Gastrocnemius medialis (tissue), 4 donors: ENCODE measurements around the gene ACOX1. TPM values are rescaled to one million over a fixed set of nuclear protein-coding genes. Genes with fewer than 3 reads are reported as not detected.

Source experiments
- ATAC-seq, 2 donors: fragments of 150-250 bp; one replicate each; pipeline ENCODE4 v1.9.1; 2016
- DNase-seq, 2 donors: peaks; one replicate each; pipeline ENCODE4 v3.0.0-alpha.2; 2019
- H3K27ac ChIP-seq, 4 donors: fragments of 200-600 bp; sonication (generic); 1 replicate in 1 of 4; 2 replicates in 3 of 4; pipeline ENCODE4 v1.5.1; 2016 to 2018; ENCODE audit warnings: mild to moderate bottlenecking in 2 of 4, moderate library complexity in 1 of 4
- H3K27me3 ChIP-seq, 3 donors: fragments of 200-600 bp; sonication (generic) in 2 of 3; 1 replicate in 1 of 3; 2 replicates in 2 of 3; pipeline versions ENCODE4 v1.5.1 to v1.6.0; 2016 to 2019; ENCODE audit warnings: mild to moderate bottlenecking in 1 of 3, moderate library complexity in 1 of 3
- H3K36me3 ChIP-seq, 2 donors: fragments of 200-600 bp; sonication (generic) in 1 of 2; one replicate each; pipeline ENCODE4 v1.5.1; 2017 to 2018
- H3K4me1 ChIP-seq, 2 donors: fragments of 200-600 bp; sonication (generic) in 1 of 2; one replicate each; pipeline ENCODE4 v1.5.1; 2016 to 2017; ENCODE audit warnings: mild to moderate bottlenecking in 2 of 2
- H3K4me3 ChIP-seq, 4 donors: fragments of 200-600 bp; sonication (generic) in 3 of 4; 1 replicate in 1 of 4; 2 replicates in 3 of 4; pipeline ENCODE4 v1.5.1; 2016 to 2019; ENCODE audit warnings: mild to moderate bottlenecking in 2 of 4
- H3K9me3 ChIP-seq, 3 donors: fragments of 200-600 bp; sonication (generic) in 2 of 3; 1 replicate in 1 of 3; 2 replicates in 2 of 3; pipeline ENCODE4 v1.5.1; 2016 to 2019
- POLR2A ChIP-seq, 2 donors: fragments of 450-650 bp; IDR thresholded peaks; one replicate each; pipeline ENCODE4 v1.6.1; 2017; ENCODE audit warnings: antibody characterized with exemption in 2 of 2, mild to moderate bottlenecking in 2 of 2, moderate library complexity in 2 of 2
- in situ Hi-C, 4 donors: fragments of 200-750 bp; cut with MboI; loops; one replicate each; pipeline versions ENCODE4 v1.15.0 to v1.8.0; 2017; ENCODE audit warnings: low sequenced_read_pairs in 4 of 4
- intact Hi-C: fragments of 100-400 bp; cut with DNase I; formaldehyde crosslinking; loops from one replicate; pipeline ENCODE4 v1.15.1; 2023; ENCODE audit warnings: low total_unique reads
- total RNA-seq, 4 donors: library from RNA; depleted of rRNA; stranded (reverse); fragments of >200 nt; gene quantifications; one replicate each; pipeline versions ENCODE4 v1.1.0 to v1.2.3, GENCODE V29; 2016
- TF ChIP-seq, protein P1 (sequence below), 5 experiments: fragments of 450-650 bp in 3 of 5; fragments of 200-600 bp in 2 of 5; sonication (generic) in 2 of 5; IDR thresholded peaks in 4 of 5; conservative IDR thresholded peaks in 1 of 5; 1 replicate in 4 of 5; 2 replicates in 1 of 5; pipeline ENCODE4 v1.5.1; 2016 to 2019; ENCODE audit warnings: antibody characterized with exemption in 5 of 5, mild to moderate bottlenecking in 3 of 5, moderate library complexity in 3 of 5

Gene ACOX1
- total RNA-seq, 4 donors from 2014 or later: 64.8 to 96.6 (median 80.7) TPM

DNA sequence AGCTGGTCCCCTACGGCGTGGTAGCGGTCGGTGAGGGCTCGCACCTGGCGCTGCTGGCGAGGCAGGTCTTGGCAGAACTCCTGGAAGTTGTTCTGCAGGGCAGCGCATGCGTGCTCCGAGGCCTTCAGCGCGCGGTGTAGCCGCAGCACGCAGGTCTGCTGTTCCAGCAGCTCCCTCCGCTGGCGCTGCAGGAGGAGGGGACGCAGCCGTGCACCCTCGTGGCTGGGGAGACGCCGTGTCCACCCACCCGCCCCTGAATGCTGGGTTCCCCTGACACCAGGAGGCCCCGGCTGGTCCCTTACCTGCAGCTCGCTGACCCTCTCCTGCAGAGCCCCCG lies 35.9 kb upstream of the ACOX1 start:
- intact Hi-C loops: no loop called here
- no peak for TF ChIP-seq POLR2A (IDR thresholded peaks at IDR 0.05)
- TF ChIP-seq, protein P1, sequence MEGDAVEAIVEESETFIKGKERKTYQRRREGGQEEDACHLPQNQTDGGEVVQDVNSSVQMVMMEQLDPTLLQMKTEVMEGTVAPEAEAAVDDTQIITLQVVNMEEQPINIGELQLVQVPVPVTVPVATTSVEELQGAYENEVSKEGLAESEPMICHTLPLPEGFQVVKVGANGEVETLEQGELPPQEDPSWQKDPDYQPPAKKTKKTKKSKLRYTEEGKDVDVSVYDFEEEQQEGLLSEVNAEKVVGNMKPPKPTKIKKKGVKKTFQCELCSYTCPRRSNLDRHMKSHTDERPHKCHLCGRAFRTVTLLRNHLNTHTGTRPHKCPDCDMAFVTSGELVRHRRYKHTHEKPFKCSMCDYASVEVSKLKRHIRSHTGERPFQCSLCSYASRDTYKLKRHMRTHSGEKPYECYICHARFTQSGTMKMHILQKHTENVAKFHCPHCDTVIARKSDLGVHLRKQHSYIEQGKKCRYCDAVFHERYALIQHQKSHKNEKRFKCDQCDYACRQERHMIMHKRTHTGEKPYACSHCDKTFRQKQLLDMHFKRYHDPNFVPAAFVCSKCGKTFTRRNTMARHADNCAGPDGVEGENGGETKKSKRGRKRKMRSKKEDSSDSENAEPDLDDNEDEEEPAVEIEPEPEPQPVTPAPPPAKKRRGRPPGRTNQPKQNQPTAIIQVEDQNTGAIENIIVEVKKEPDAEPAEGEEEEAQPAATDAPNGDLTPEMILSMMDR (IDR thresholded peaks at IDR 0.05 in 4 of 5, conservative IDR thresholded peaks at IDR 0.05 in 1 of 5): no peak
- Histone ChIP-seq H3K36me3 (no peaks in the 10 kb centered on the region), H3K4me3 (no peak overlapping the region), H3K4me1 (peaks cover 0 to 3% of the 10 kb centered on the region in 2 donors), H3K27me3 (no peaks in the 10 kb centered on the region), H3K27ac (no peak overlapping the region), H3K9me3 (no peaks in the 10 kb centered on the region)
- no peak for DNase-seq
- ATAC-seq: peak; percentile 27 to 37
- in situ Hi-C loops: loop anchor here in 1 of 4 donors (10.0 kb wide), 1 partner anchor 280 kb away; no protein-coding TSS in a partner anchor

DNA sequence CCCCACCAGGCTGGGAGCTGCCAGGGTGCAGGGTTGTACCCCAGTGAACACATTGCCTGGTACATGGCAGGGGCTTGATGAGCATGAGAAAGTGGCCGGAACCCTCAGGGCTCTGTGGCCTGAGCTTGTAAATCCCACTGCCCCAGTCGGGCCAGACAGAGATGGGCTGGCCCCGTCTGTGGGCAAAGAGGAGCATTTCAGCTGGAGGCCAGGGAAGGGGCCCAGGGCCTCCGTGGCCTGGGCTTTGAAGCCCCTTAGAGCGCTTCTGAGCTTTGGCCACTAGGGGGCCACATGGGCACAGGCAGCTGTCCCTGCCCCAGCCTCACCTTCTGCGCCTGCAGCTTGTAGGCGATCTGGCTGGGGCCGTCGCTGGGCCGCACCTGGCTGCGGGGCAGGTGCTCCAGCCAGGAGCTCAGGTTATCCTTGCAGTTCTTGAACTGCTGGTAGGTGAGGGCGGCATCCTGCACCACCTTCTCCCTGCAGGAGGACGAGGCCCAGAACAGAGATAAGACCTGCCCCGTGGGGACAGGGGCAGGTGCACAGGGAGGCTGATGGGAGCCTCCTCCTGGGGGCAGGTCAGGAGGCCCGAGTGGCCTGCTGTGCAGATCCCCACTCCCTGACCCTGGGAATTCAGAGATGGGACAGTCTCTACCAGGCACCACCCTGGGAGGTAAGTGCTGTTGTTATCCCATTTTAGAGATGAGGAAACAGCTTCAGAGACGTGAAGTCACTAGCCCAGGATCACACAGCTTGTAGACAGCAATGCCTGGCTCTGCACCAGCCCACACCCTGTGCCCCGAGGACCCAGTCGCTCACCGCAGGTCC lies 35.3 kb upstream of the ACOX1 start:
- in situ Hi-C loops (loop anchor here in 1 of 4 donors (10.0 kb wide), 1 partner anchor 280 kb away; no protein-coding TSS in a partner anchor), intact Hi-C loops (no loop called here)
- no peak for TF ChIP-seq POLR2A (IDR thresholded peaks at IDR 0.05)
- TF ChIP-seq, protein P1 (IDR thresholded peaks at IDR 0.05 in 4 of 5, conservative IDR thresholded peaks at IDR 0.05 in 1 of 5): peak; percentile 74 to 97 (median 88)
- Histone ChIP-seq H3K9me3 (no peaks in the 10 kb centered on the region), H3K27ac (no peak overlapping the region), H3K4me3 (no peak overlapping the region), H3K4me1 (peaks cover 0 to 3% of the 10 kb centered on the region in 2 donors), H3K27me3 (no peaks in the 10 kb centered on the region), H3K36me3 (no peaks in the 10 kb centered on the region)
- DNase-seq: peak; percentile 24 to 52
- peak; percentile 69 to 83 for ATAC-seq

DNA sequence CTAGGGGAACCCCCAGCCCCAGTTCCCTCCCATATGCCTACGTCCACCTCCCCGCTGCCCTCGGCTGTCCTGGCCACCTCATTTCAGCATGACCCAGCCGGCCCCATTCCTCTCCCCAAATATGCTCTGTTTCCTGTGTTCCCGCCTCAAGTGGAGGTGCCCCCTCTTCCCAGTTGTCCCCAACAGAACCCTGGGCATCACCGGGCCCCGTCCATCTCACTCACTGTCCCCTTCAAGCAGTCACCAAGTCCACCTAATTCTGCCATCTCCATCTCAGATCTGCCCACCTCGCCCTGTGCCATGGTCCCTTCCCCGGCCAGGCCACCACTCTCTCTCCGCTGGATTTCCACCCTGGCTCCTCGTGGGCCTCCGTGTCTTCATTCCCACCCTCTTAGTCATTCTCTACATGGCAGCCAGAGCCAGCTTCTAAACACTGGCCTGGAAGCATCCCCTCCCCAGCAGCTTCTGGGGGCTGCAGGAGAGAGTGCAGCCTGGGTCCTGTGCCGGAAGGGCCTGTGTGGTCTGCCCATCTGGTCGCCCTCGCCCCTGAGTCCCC lies 34.5 kb upstream of the ACOX1 start:
- in situ Hi-C loops (loop anchor here in 1 of 4 donors (10.0 kb wide), 1 partner anchor 281 kb away; no protein-coding TSS in a partner anchor), intact Hi-C loops (no loop called here)
- H3K9me3 ChIP-seq: no peaks in the 10 kb centered on the region
- H3K36me3 ChIP-seq: no peaks in the 10 kb centered on the region
- DNase-seq: no peak
- TF ChIP-seq, protein P1 (IDR thresholded peaks at IDR 0.05 in 4 of 5, conservative IDR thresholded peaks at IDR 0.05 in 1 of 5): no peak
- no peak for TF ChIP-seq POLR2A (IDR thresholded peaks at IDR 0.05)
- peaks cover 0 to 3% of the 10 kb centered on the region in 2 donors for H3K4me1 ChIP-seq
- no peaks in the 10 kb centered on the region for H3K27me3 ChIP-seq
- no peak overlapping the region for H3K4me3 ChIP-seq
- no peak for ATAC-seq
- H3K27ac ChIP-seq: no peak overlapping the region

DNA sequence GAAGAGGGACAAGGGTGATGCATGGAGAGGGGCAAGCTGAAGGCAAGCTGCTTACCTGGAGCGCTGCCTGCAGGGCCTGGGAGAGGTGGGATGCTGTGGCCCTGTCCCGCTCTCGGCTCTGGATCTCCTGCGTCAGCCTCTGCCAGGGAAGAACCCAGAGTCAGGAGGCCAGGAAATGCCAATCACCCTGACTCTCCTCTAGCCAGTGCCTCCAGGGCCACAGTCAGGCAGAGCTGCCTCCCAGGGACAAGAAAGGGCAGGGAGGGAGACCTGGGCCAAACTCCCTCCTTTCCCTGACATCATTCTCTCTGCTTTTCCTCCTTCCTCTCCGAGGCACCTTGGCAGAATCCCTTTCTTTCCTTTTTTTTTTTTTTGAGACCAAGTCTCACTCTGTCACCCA lies 33.0 kb upstream of the ACOX1 start:
- H3K4me3 ChIP-seq: no peak overlapping the region
- no peak for TF ChIP-seq POLR2A (IDR thresholded peaks at IDR 0.05)
- TF ChIP-seq, protein P1 (IDR thresholded peaks at IDR 0.05 in 4 of 5, conservative IDR thresholded peaks at IDR 0.05 in 1 of 5): no peak
- in situ Hi-C loops (loop anchor here in 1 of 4 donors (10.0 kb wide), 1 partner anchor 283 kb away; no protein-coding TSS in a partner anchor), intact Hi-C loops (no loop called here)
- H3K4me1 ChIP-seq: peaks cover 0 to 3% of the 10 kb centered on the region in 2 donors
- H3K36me3 ChIP-seq: no peaks in the 10 kb centered on the region
- H3K9me3 ChIP-seq: no peaks in the 10 kb centered on the region
- no peaks in the 10 kb centered on the region for H3K27me3 ChIP-seq
- DNase-seq (no peak), ATAC-seq (no peak)
- H3K27ac ChIP-seq: no peak overlapping the region
